GM08714 (cell line): ENCODE data around the gene APPL1.

ENCODE experiments used
- H3K4me3 ChIP-seq: fragments of 200-500 bp; sonication (Bioruptor generic); 2 replicates; pipeline ENCODE4 v1.5.1; 2014; ENCODE audit warnings: mild to moderate bottlenecking, low read length, inconsistent platforms
- ZNF274 ChIP-seq: IDR thresholded peaks from 2 replicates; pipeline ENCODE4 v1.6.1; 2012; ENCODE audit warnings: mild to moderate bottlenecking, low read depth, low read length

The APPL1 gene

GRCh38 chr3:57234613-57235575 is 7.4 kb downstream of the APPL1 start:
- no peak for TF ChIP-seq ZNF274
- no peak overlapping the region; the same call in 1 of the 2 replicates for H3K4me3 ChIP-seq

DNA sequence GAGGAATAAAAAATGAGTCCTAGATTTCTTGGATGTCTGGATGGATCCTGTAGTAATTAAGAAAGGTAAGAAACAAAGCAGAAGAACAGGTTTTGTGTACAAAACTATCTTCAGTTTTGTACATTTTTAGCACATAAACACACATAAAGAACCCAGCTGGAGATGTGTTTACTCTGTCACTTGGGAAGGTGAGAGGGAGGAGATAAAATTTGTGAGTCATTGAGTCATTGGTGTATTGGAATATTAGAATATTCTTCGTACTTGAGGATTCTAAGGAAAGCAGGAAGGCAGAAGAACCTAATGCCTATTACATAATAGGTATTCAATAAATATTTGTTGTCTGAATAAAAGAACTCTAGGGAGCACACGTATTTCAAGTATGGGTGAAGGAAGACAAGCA is 17.4 kb downstream of the APPL1 start:
- TF ChIP-seq ZNF274 = no peak
- H3K4me3 ChIP-seq = no peak overlapping the region

- no peak for TF ChIP-seq ZNF274
- H3K4me3 ChIP-seq = no peak overlapping the region
These were observed 24.9 kb downstream of the APPL1 start for GRCh38 chr3:57252404-57252803.

DNA sequence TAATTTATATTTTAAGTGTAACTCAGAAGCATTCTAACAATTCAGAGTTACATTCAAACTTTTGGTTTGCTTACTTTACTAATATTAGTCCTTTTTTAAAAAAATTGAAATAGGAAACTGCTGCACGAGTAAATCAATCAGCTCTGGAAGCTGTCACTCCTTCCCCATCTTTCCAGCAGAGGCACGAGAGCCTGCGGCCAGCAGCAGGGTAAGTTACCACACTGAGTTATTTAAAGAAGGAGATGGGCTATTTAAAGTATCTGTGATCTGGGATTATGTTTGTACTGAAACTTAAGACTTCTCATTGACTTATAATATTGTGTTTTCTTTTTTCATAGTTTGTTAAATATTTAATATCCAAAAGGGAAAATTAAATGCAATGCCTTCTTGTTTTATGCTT is 29.3 kb downstream of the APPL1 start:
- H3K4me3 ChIP-seq = no peak overlapping the region
- TF ChIP-seq ZNF274 = no peak

- no peak for TF ChIP-seq ZNF274
- no peak overlapping the region for H3K4me3 ChIP-seq
These were observed 30.1 kb downstream of the APPL1 start for GRCh38 chr3:57257678-57258077.

GRCh38 chr3:57261119-57261518 is 33.6 kb downstream of the APPL1 start:
- no peak overlapping the region for H3K4me3 ChIP-seq
- no peak for TF ChIP-seq ZNF274

DNA sequence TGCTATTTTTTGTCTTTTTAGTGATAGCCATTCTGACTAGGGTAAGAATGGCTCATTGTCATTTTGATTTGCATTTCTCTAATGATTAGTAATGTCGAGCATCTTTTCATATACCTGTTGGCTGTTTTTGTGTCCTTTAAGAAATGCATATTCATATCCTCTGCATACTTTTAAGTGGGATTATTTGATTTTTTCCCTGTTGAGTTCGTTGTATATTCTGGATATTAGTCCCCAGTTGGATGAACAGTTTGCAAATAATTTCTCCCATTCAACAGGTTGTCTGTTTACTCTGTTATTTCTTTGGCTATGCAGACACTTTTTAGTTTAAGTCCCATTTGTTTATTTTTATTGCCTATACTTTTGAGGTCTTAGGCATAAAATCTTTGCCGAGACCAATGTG is 34.4 kb downstream of the APPL1 start:
- no peak for TF ChIP-seq ZNF274
- no peak overlapping the region for H3K4me3 ChIP-seq

- no peak overlapping the region for H3K4me3 ChIP-seq
- TF ChIP-seq ZNF274 = no peak
These were observed 40.9 kb downstream of the APPL1 start for GRCh38 chr3:57268416-57268815.

- no peak for TF ChIP-seq ZNF274
- H3K4me3 ChIP-seq = no peak overlapping the region
These were observed 47.3 kb downstream of the APPL1 start for GRCh38 chr3:57274845-57275244.

DNA sequence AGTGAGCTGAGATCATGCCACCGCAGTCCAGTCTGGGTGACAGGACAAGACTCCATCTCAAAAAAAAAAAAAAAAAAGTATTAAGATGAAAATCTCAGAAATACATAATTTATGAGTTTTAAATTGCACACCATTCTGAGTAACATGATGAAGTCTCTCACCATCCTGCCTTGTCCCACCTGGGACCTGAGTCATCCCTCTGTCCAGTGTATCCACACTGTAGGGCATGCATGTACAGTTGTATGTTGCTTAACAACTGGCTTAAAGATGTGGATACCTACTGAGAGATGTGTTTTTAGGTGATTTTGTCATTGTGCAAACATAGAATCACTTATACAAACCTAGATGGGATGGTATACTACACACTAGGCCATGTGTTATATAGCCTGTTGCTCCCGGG is 47.9 kb downstream of the APPL1 start:
- no peak for TF ChIP-seq ZNF274
- no peak overlapping the region for H3K4me3 ChIP-seq

GRCh38 chr3:57278237-57278636 is 50.7 kb downstream of the APPL1 start:
- TF ChIP-seq ZNF274 = no peak
- no peak overlapping the region for H3K4me3 ChIP-seq

DNA sequence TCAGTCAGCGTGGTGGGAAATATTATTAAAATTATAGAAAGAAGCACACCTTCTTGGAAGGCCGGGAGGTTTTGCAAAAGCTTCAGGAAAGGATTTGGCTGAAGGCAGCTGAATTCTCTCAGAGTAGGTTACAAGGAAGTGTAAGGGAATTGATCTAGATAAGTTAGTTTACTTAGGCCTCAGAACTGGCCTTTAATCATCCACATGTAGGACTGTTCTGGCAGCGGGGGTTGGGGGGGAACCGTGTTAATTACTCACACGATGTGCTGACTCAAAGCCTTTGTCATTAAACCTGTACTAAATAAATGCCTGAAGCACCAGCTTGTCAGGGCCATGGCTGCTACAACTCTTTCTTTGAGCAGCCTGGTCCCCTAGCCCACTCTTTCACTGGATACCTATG is 52.2 kb downstream of the APPL1 start:
- no peak overlapping the region for H3K4me3 ChIP-seq

GRCh38 chr3:57281715-57282114 is 54.2 kb downstream of the APPL1 start:
- no peak for TF ChIP-seq ZNF274
- H3K4me3 ChIP-seq = no peak overlapping the region

More for the DNA sequence above, 52.2 kb downstream of the APPL1 start:
- no peak for TF ChIP-seq ZNF274

- no peak overlapping the region for H3K4me3 ChIP-seq
- TF ChIP-seq ZNF274 = no peak
These were observed 55.8 kb downstream of the APPL1 start for GRCh38 chr3:57283334-57283733.

GRCh38 chr3:57287205-57287604 is 59.7 kb downstream of the APPL1 start:
- no peak for TF ChIP-seq ZNF274
- H3K4me3 ChIP-seq = no peak overlapping the region
